GM19468 (cell line): ENCODE data around the gene SLC25A27.
"Not testable (repeated sequence)": the region's sequence is repeated elsewhere in the genome, so short reads cannot be mapped to it uniquely, and the experiment has no call there.

Experiments
- ATAC-seq: cut with Tn5 transposase; IDR thresholded peaks from one replicate; pipeline ENCODE4 v1.9.1; 2021; ENCODE audit warnings: mild to moderate bottlenecking, moderate library complexity, moderate number of reproducible peaks; ENCODE audit not compliant: unreplicated experiment; ENCODE audit errors: extremely low read depth

SLC25A27 gene, protein sequence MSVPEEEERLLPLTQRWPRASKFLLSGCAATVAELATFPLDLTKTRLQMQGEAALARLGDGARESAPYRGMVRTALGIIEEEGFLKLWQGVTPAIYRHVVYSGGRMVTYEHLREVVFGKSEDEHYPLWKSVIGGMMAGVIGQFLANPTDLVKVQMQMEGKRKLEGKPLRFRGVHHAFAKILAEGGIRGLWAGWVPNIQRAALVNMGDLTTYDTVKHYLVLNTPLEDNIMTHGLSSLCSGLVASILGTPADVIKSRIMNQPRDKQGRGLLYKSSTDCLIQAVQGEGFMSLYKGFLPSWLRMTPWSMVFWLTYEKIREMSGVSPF

GRCh38 chr6:46652603-46653438 is at the start of gene SLC25A27, which contains the start of gene CYP39A1:
TSS of gene SLC25A27 (plus strand) at chr6:46652975. CDS start at chr6:46653193, 218 bp downstream.
TSS of gene CYP39A1 (minus strand) at chr6:46652818. CDS start at chr6:46652582, 236 bp downstream.
- ATAC-seq = peak; percentile 99

DNA sequence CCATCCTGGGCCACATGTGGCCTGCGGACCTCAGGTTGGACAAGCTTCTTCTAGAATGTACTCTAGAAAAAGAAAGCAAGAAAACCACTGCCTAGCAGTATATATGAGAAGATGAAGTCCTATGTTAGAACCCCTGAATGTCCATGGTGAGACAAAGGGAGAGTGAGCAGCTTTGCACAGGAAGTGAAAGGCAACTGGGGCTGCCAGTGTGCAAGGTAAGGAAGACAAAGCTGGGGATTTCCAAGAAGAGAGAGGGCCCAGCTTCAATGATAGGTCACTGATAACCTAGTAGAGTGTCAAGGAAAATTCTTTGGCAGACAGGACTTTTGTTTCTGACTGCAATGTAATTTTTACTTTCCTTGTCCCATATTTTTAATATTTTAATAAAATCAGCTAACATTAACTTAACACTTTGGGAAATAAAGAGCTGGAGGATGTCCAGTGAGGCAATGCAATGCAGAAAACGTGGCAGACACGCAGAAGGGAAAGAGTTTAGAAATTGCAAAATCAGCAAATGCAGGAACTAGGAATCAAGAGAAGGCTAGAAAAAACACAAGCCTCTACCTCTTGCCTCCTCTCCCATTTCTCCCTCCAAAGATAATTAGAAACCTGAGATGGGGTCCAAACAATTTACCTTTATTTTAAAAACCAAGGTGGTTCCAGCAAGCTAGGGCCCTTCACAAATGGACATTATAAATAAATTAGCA is 47.5 kb upstream of the SLC25A27 start:
- no peak for ATAC-seq

DNA sequence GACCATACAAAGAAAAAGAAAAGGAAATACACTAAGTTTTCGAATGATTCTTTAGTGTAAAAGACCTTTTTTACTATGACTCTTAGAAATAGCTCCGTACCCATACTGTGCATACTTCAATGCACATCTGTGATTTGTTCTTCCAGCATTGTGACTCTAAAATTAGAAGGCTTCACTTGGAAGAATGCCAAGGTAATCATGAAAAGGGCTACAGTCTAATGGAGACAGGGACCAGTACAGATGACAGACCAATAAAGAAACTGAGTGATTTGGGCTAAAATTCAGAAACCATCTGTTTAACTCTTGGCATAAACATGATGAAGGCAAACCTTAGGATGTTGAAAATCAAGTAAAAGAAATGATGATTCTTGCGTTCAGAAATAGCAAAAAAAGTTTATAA is 46.4 kb upstream of the SLC25A27 start:
- ATAC-seq = no peak

- ATAC-seq = no peak
Measured at GRCh38 chr6:46610862-46611553, 41.8 kb upstream of the SLC25A27 start.

DNA sequence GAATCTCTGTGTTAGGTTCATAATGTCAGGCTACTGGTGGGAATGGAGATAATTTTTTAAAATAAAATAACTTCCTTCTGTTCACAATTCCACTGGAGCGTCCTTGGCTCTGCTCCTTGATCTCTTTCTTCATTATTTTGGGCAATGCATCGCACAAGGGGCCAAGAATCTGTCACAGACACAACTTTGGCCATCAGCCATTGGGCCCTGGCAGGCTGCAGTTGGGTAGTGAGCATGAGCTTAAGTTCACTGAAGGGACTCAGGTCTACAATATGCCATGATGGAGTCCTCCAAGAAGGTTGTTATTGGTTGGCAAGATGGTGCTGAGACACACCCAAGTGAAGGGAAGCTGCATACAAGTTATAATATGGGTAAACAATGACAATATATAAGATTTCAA is 40.1 kb upstream of the SLC25A27 start:
- ATAC-seq = no peak

GRCh38 chr6:46618726-46619125 is 34.0 kb upstream of the SLC25A27 start:
- no peak for ATAC-seq

- no peak for ATAC-seq
Measured at GRCh38 chr6:46626228-46626909, 26.4 kb upstream of the SLC25A27 start.

GRCh38 chr6:46626976-46627375 is 25.8 kb upstream of the SLC25A27 start:
- ATAC-seq = no peak

DNA sequence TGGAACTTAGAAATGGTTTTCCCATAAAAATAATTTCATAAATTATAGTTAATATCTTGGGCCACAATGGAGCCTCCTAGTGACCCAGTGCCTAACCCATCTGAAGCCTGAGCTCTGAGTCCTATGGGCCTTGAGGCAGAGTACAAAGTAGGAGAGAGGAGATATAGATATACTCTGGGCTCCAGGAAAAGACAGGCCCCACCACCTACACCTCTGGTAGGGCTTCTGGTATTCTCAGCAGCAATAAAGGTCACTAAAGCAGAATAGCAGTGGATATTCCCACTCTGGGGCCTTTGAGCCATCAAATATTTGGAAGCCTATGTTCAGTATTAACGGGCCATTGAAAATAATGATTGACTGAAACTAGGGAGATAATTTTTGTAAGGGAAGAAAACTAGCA is 24.3 kb upstream of the SLC25A27 start:
- no peak for ATAC-seq

DNA sequence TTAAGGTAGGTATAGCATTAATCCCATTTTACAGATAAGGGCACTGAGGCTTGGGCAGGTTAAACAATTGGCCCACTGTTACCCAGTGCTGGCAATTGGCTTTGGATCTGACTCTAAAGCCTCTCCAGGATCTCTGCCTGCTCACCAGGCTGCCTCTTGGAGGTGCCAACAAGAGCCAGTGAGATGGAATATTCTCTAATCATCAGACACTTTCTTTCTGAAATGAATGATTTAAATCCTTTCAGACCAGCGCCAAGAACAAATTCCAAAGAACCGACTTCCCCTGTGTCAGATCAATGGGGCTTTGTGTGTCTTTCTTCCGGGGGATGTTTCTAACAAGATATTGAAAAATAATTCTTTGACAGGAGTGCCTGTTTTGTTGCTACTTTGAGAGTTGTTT is 23.8 kb upstream of the SLC25A27 start:
- no peak for ATAC-seq

- no peak for ATAC-seq
Measured at GRCh38 chr6:46629691-46630090, 23.1 kb upstream of the SLC25A27 start.

GRCh38 chr6:46632053-46632452 is 20.7 kb upstream of the SLC25A27 start:
- ATAC-seq = no peak

DNA sequence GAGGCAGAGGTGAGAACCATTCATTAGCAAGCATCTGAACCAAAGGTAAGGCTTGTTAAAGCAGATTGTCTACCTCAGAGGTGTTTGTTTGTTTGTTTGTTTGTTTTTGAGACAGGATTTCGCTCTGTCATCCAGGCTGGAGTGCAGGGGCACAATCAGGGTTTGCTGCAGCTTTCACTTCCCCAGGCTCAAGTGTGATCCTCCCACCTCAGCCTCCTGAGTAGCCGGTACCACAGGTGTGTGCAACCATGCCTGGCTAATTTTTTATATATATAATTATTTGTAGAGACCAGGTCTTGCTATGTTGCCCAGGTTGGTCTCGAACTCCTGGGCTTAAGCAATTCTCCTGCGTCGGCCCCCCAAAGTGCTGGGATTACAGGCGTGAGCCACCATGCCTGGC is 17.3 kb upstream of the SLC25A27 start:
- no peak for ATAC-seq

GRCh38 chr6:46637145-46637544 is 15.6 kb upstream of the SLC25A27 start:
- ATAC-seq = no peak

GRCh38 chr6:46637933-46638332 is 14.8 kb upstream of the SLC25A27 start:
- no peak for ATAC-seq

DNA sequence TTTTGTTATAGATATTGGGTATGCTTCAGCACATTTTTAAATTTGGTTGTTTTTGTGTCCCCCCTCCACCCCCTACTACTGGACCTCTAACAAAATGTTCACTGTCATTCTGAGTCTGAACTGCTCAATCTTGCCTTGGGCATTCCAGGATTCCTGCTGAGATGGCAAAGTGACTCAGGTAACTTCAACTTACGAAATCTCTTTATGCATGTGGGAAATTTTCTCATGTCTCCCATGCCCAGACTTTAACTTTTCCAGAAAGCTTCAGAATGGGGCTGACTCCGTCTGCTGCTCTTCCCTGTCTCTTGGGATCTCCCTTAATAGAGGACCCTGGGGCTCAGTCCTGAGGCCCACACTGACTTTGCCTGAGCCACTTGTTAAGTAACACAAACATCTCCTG is 14.1 kb upstream of the SLC25A27 start:
- no peak for ATAC-seq

GRCh38 chr6:46642928-46643751 is 9.6 kb upstream of the SLC25A27 start:
- no peak for ATAC-seq

DNA sequence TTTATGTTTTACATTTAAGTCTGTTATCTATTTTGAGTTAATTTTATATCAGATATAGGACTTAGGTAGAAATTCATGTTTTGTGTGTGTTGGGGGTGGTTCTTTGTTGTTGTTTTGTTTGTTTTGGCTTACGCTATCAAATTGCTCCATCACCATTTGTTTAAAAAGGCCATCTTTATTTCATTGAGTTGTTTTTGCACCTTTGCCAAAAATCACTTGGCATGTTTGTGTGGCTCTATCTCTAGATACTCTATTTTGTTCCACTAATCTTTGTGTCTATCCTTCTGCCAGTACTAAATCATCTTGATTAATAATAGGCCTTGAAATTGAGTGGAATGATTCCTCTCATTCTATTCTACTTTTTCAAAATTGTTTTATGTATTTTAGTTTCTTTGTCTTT is 7.5 kb upstream of the SLC25A27 start:
- ATAC-seq = no peak

DNA sequence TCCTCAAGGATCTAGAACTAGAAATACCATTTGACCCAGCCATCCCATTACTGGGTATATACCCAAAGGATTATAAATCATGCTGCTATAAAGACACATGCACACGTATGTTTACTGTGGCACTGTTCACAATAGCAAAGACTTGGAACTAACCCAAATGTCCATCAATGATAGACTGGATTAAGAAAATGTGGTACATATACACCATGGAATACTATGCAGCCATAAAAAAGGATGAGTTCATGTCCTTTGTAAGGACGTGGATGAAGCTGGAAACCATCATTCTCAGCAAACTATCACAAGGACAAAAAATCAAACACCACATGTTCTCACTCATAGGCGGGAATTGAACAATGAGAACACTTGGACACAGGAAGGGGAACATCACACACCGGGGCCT is 4.7 kb upstream of the SLC25A27 start:
- not testable (repeated sequence) for ATAC-seq
